HTERT RPE-1 (cell line): Measurements from ENCODE around the gene VCAM1.
"Not testable (repeated sequence)": the region's sequence is repeated elsewhere in the genome, so short reads cannot be mapped to it uniquely, and the experiment has no call there.

Source experiments
- in situ Hi-C: fragments of 300-500 bp; cut with MboI; formaldehyde crosslinking; loops from 4 replicates; pipeline ENCODE4 v1.14.3; 2020; ENCODE audit warnings: low sequenced_read_pairs

Gene VCAM1, protein sequence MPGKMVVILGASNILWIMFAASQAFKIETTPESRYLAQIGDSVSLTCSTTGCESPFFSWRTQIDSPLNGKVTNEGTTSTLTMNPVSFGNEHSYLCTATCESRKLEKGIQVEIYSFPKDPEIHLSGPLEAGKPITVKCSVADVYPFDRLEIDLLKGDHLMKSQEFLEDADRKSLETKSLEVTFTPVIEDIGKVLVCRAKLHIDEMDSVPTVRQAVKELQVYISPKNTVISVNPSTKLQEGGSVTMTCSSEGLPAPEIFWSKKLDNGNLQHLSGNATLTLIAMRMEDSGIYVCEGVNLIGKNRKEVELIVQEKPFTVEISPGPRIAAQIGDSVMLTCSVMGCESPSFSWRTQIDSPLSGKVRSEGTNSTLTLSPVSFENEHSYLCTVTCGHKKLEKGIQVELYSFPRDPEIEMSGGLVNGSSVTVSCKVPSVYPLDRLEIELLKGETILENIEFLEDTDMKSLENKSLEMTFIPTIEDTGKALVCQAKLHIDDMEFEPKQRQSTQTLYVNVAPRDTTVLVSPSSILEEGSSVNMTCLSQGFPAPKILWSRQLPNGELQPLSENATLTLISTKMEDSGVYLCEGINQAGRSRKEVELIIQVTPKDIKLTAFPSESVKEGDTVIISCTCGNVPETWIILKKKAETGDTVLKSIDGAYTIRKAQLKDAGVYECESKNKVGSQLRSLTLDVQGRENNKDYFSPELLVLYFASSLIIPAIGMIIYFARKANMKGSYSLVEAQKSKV

DNA sequence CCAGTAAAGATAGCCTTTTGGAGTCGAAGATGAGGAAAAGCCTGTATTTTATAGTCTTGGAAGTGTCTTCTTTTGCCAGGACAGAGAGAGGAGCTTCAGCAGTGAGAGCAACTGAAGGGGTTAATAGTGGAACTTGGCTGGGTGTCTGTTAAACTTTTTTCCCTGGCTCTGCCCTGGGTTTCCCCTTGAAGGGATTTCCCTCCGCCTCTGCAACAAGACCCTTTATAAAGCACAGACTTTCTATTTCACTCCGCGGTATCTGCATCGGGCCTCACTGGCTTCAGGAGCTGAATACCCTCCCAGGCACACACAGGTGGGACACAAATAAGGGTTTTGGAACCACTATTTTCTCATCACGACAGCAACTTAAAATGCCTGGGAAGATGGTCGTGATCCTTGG lies at the start of gene VCAM1:
VCAM1 (plus strand) TSS at position 253 of the 400 bp plus-strand sequence; CDS start at position 372, 119 bp downstream.
- in situ Hi-C loops = no loop called here

GRCh38 chr1:100670083-100670482 lies 49.5 kb upstream of the VCAM1 start:
- in situ Hi-C loops = no loop called here

- in situ Hi-C loops = no loop called here
These were observed 47.9 kb upstream of the VCAM1 start for GRCh38 chr1:100671601-100672000.

- in situ Hi-C loops = no loop called here
These were observed 35.8 kb upstream of the VCAM1 start for GRCh38 chr1:100683448-100684349.

DNA sequence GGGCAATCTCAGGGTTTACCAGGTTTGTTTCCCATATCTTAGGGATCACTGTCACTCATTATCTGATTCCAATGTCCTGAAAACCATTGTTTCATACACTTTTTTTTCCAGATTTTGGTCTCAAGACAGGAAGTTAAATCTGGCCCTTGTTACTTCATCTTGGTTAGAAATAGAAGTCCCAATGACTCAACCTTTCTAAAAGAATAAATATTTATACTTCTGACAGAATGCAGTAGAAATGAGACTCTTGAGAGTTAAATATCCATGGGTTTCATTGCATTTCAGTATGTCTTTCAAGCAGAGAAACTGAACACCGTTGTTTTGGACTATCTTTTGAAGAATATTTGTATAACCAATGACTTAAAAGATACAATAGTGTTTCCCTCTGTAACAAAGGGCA lies 19.8 kb upstream of the VCAM1 start:
- in situ Hi-C loops = no loop called here

GRCh38 chr1:100700586-100700985 lies 19.0 kb upstream of the VCAM1 start:
- in situ Hi-C loops = no loop called here

- in situ Hi-C loops = no loop called here
These were observed 16.5 kb upstream of the VCAM1 start for GRCh38 chr1:100703052-100703451.

DNA sequence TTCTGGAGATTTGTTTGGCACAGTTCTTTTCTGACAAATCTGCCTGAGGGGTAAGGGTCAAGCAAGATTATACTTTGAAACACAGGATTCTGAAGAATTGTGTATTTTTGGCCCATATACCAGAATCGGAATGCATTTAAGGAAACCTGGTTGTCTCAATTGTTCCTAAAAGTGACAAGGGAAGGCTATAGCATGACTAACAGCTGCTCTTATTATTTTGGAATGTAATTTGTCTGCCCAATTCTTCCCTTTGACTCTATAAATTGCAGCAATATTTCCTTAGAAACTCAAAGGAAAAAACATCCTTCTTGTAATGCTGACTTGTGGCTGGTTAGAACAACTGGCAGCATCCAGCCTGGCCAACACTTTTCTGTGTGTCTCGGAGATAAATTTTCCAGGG lies 15.8 kb upstream of the VCAM1 start:
- in situ Hi-C loops = no loop called here

GRCh38 chr1:100704473-100704872 lies 15.1 kb upstream of the VCAM1 start:
- in situ Hi-C loops = no loop called here

- in situ Hi-C loops = no loop called here
These were observed 13.2 kb upstream of the VCAM1 start for GRCh38 chr1:100706296-100706695.

GRCh38 chr1:100706856-100707255 lies 12.7 kb upstream of the VCAM1 start:
- in situ Hi-C loops = no loop called here

DNA sequence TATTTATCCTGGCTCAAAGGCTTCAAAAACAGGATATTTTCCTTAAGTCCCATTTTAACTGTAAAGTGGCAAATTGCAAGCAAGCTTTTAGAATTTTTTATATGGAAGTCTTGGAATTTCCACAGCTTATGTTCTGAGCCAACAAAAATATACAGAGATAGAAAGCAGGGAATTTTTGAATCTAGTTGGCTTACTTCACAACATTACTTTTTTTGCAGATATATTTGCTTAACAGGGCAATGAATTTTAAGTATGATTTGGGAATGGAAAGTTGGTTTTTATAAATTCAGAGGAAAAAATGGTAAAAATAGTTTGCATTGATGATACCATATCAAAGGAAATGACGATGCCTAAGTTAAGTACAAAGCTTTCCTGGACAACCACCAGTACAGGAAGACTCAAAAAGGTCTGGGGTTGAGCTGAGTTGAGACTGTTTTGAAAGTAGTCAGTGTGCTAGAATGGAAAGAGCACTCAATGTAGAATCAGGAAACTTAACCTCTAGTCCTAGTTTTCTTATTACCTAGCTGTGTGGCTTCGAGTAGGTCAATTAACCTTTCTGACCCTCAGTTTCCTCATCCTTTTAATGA lies 11.0 kb upstream of the VCAM1 start:
- in situ Hi-C loops = no loop called here

DNA sequence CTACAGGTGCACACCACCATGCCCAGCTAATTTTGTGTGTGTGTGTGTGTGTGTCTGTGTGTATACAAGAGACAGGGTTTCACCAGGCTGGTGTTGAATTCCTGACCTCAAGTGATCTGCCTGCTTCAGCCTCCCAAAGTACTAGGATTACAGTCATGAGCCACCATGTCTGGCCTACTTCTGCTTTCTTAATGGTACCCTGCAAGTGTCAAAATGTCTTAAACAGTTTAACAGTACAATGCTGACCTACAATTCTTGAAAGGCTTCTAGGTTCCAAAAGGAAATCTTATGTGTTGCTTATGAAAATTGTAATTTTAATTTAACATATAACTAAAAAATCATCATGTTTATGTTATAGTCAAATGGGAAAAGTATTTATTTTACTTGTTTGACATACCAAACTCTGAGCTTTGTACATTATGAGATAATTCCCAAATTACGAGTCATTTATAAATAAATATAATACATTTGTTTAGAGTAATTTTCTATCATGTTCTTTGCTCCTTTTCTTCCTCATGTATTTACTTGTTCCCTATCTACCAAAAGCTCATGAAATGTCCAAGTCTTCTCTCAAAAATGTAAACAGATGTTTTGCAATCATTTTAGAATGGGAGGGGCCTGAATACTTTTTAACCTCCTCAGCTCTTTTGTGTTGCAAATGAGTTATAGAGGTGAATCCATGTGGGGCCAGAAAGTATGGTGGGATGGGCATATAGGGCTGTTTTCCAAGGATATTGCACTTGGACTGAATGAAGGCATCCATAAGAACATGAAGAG lies 8.4 kb upstream of the VCAM1 start:
- in situ Hi-C loops = no loop called here

DNA sequence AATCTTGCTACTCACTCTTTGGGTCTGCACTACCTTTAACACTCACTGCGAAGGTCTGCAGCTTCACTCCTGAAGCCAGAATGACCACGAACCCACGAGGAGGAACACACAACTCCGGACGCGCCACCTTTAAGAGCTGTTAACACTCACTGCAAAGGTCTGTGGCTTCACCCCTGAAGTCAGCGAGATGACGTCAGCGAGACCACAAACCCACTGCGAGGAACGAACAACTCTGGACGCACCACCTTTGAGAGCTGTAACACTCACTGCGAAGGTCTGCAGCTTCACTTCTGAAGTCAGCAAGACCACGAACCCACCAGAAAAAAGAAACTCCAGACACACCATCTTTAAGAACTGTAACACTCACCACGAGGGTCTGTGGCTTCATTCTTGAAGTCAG lies 6.5 kb upstream of the VCAM1 start:
- in situ Hi-C loops = not testable (repeated sequence)

DNA sequence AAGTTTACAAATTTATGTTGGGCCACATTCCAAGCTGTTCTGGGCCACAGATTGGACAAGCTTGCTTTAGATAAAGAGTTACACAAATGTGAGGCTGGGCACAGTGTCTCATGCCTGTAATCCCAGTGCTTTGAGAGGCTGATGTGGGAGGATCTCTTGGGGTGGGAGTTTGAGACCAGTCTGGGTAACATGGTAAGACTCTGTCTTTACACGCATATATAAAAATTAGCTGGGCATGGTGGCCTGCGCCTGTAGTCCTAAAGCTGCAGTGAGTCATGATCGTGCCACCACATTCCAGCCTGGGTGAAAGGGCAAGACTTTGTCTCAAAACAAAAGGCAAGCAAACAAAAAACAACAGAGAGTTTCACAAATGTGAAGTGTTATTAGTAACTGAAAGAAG lies 5.9 kb upstream of the VCAM1 start:
- in situ Hi-C loops = no loop called here

- in situ Hi-C loops = no loop called here
These were observed 4.9 kb upstream of the VCAM1 start for GRCh38 chr1:100714599-100714998.

- in situ Hi-C loops = no loop called here
These were observed 2.3 kb upstream of the VCAM1 start for GRCh38 chr1:100717218-100717617.

DNA sequence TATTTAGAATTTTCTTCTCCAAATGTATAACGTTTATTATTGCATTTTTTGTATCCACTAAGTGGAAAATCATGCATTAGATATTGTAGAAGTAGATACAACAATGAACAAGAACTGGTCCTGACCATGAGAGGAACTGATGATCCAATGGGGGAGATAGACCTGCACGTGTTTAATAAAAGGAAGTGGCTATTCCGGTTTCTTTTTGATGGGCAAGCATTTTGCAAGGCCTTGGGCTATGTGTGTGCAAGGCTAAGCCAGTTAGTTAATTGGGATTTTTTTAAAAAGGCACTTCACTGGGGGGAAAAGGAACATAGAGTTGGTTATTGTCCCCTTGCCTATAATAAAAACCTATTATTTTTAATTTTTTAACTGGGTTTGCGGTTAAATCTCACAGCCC lies 961 bp upstream of the VCAM1 start:
- in situ Hi-C loops = no loop called here

DNA sequence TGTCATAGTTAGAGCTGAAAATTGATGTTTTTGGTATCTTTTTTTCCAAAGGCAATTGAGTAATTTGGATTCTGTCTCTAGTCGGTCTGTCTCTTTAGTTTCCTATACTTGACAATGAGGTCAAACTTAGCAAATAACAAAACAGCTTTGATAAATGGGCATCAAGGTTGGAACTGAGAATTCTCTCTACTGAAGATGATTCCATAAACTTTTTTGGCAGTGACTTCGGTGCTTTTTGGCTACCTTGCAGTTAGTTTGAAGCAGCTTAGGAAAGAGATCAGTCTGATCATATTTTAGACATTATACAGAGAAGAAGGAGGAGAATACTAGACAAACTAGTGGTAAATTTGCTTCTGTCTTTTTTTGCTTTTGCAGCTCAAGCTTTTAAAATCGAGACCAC lies 559 bp downstream of the VCAM1 start:
- in situ Hi-C loops = no loop called here

DNA sequence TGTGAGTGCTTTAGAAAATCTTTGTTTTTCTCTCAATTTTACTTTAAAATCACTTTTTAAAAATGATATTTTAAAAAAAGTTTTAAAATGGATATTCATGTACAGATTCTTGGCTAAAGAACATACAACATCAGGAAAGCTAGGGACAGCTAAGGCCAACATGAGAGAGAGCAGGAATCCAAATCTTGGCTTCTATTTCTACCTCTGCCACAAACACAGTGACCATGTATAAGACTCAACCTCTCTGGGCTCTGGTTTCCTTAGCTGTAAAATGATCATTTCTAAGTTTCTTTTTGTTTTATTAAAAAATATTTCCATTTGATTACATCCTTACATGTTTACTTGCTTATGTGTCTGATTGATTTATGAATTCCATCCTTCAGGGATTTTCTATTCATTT lies 1.2 kb downstream of the VCAM1 start:
- in situ Hi-C loops = no loop called here
